Natural killer cell treated with Interleukin-12 subunit alpha and Interleukin-12 subunit beta and Interleukin-15 and Interleukin-18, amount 100 ng/mL, for 72 hours (primary cell): ENCODE measurements around the gene MED26. TPM values are rescaled to one million over a fixed set of nuclear protein-coding genes. Genes with fewer than 3 reads are reported as not detected.
A peak's percentile ranks its signal among the peaks of the same experiment; 100 is the strongest.
"Not testable (repeated sequence)": the region's sequence is repeated elsewhere in the genome, so short reads cannot be mapped to it uniquely, and the experiment has no call there.

Experiments used
- ATAC-seq, 2 donors: fragments of 150-1000 bp; cut with Tn5 transposase in 1 of 2; sonication (Bioruptor Pico), chemical (Tn5 transposase) in 1 of 2; 2 replicates each; pipeline ENCODE4 v1.10.0; 2021
- DNase-seq: peaks from one replicate; pipeline ENCODE4 v3.0.0; 2022; ENCODE audit warnings: low spot score
- H3K27ac Mint-ChIP-seq, 2 donors: 1 replicate in 1 of 2; 2 replicates in 1 of 2; pipeline ENCODE4 v1.8.0; 2022; ENCODE audit warnings: mixed read lengths in 2 of 2, mild to moderate bottlenecking in 1 of 2, moderate library complexity in 1 of 2
- H3K27me3 Mint-ChIP-seq, 2 donors: 1 replicate in 1 of 2; 2 replicates in 1 of 2; pipeline ENCODE4 v1.8.0; 2022; ENCODE audit warnings: mixed read lengths in 2 of 2
- H3K36me3 Mint-ChIP-seq: one replicate; pipeline ENCODE4 v1.8.0; 2022; ENCODE audit warnings: mixed read lengths
- H3K4me1 Mint-ChIP-seq, 2 donors: 1 replicate in 1 of 2; 2 replicates in 1 of 2; pipeline ENCODE4 v1.8.0; 2022; ENCODE audit warnings: low read depth in 2 of 2, mixed read lengths in 2 of 2, mild to moderate bottlenecking in 1 of 2
- H3K4me3 Mint-ChIP-seq: one replicate; pipeline ENCODE4 v1.8.0; 2022; ENCODE audit warnings: mixed read lengths
- H3K9me3 Mint-ChIP-seq: 2 replicates; pipeline ENCODE4 v1.8.0; 2022; ENCODE audit warnings: mixed read lengths
- total RNA-seq, 2 donors: library from RNA; stranded (reverse); gene quantifications; one replicate each; pipeline ENCODE4 v1.2.3, GENCODE V29; 2022

The MED26 gene
- total RNA-seq, 2 donors from 2014 or later, result 15.5 to 28.1 TPM

DNA sequence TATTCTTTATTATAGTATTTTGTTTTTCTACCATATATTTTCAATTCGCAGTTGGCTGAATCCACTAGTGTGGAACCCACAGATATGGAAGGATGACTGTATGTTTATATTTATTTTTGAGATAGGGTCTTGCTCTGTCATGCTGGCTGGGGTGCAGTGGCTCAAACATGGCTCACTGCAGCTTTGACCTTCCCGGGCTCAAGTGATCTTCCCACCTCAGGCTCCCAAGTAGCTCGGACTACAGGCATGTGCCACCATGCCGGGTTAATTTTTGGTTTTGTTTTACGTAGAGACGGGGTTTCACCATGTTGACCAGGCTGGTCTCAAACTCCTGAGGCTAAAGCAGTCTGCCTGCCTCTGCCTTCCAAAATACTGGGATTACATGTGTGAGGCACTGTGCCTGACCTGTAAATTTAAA lies 65.4 kb downstream of the MED26 start:
- Mint-ChIP-seq H3K27me3 (no peaks in the 10 kb centered on the region), H3K36me3 (peaks cover 28% of the 10 kb centered on the region), H3K4me1 (peaks cover 9 to 16% of the 10 kb centered on the region in 2 donors), H3K27ac (no peak overlapping the region), H3K9me3 (no peaks in the 10 kb centered on the region), H3K4me3 (no peak overlapping the region)
- ATAC-seq (no peak), DNase-seq (no peak)

DNA sequence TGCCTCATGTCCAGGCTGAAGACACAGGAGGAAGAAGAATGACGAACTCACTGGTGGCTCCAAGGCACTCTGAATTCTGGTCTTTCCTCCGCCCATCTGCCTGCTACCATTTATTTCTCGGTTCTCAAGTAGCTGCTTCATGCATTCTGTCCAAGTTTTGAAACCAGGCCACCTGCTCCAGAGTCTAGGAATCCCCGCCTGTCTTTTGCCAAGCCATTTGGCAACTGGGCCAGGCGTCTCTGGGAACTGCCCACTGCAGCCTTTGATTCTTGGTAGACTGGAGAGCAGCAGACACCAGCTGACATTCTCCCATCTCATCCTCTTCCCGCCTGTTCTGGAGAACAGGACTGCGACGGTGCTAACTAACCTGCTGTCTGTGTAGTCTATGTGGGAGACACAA lies 66.6 kb downstream of the MED26 start:
- H3K9me3 Mint-ChIP-seq, result no peaks in the 10 kb centered on the region
- DNase-seq (no peak), ATAC-seq (no peak)
- H3K4me3 Mint-ChIP-seq, result no peak overlapping the region
- no peaks in the 10 kb centered on the region for H3K27me3 Mint-ChIP-seq
- no peak overlapping the region for H3K27ac Mint-ChIP-seq
- H3K36me3 Mint-ChIP-seq, result peaks cover 23% of the 10 kb centered on the region
- H3K4me1 Mint-ChIP-seq, result peaks cover 3 to 11% of the 10 kb centered on the region in 2 donors

GRCh38 chr19:16559780-16560276 lies 68.2 kb downstream of the MED26 start:
- H3K9me3 Mint-ChIP-seq, result no peaks in the 10 kb centered on the region
- DNase-seq, result no peak
- H3K27me3 Mint-ChIP-seq, result no peaks in the 10 kb centered on the region
- no peak overlapping the region for H3K4me3 Mint-ChIP-seq
- ATAC-seq, result no peak
- peaks cover 19% of the 10 kb centered on the region for H3K36me3 Mint-ChIP-seq
- peaks cover 0 to 4% of the 10 kb centered on the region in 2 donors for H3K4me1 Mint-ChIP-seq
- H3K27ac Mint-ChIP-seq, result no peak overlapping the region

GRCh38 chr19:16554776-16555175 lies 73.2 kb downstream of the MED26 start:
- Mint-ChIP-seq H3K4me1 (peaks cover 2 to 5% of the 10 kb centered on the region in 2 donors), H3K36me3 (peaks cover 3% of the 10 kb centered on the region), H3K27ac (peak overlapping the region in 1 of 2 donors; percentile 72), H3K4me3 (no peak overlapping the region), H3K27me3 (no peaks in the 10 kb centered on the region), H3K9me3 (no peaks in the 10 kb centered on the region)
- no peak for ATAC-seq
- no peak for DNase-seq

DNA sequence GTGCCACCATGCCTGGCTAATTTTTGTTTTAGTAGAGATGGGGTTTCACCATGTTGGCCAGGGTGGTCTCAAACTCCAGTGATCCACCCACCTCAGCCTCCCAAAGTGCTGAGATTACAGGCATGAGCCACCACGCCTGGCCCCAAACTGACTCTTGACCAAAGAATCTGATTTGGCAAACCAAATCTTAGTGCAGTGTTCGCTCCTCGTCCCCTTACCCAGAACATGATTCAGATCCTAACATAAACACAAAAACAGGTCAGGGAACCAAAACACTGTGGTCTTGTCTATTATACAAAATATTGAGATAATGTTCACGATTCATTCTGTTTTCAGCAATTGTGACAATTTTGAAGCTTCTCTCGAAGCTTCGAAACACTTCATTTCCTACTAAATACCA lies 76.1 kb downstream of the MED26 start:
- not testable (repeated sequence) for H3K4me1 Mint-ChIP-seq, H3K4me3 Mint-ChIP-seq, DNase-seq, ATAC-seq, H3K9me3 Mint-ChIP-seq, H3K36me3 Mint-ChIP-seq, H3K27ac Mint-ChIP-seq, H3K27me3 Mint-ChIP-seq

GRCh38 chr19:16548956-16549355 lies 79.0 kb downstream of the MED26 start:
- Mint-ChIP-seq H3K36me3 (no peaks in the 10 kb centered on the region), H3K4me3 (no peak overlapping the region), H3K9me3 (no peaks in the 10 kb centered on the region), H3K27ac (no peak overlapping the region), H3K4me1 (peaks cover 7 to 10% of the 10 kb centered on the region in 2 donors), H3K27me3 (no peaks in the 10 kb centered on the region)
- no peak for DNase-seq
- no peak for ATAC-seq

- peak overlapping the region in 1 of 2 donors; percentile 17 for H3K27ac Mint-ChIP-seq
- no peaks in the 10 kb centered on the region for H3K27me3 Mint-ChIP-seq
- no peaks in the 10 kb centered on the region for H3K36me3 Mint-ChIP-seq
- H3K4me1 Mint-ChIP-seq, result peaks cover 23 to 26% of the 10 kb centered on the region in 2 donors
- H3K4me3 Mint-ChIP-seq, result no peak overlapping the region
- no peak for DNase-seq
- H3K9me3 Mint-ChIP-seq, result no peaks in the 10 kb centered on the region
- ATAC-seq, result no peak
Observed at GRCh38 chr19:16544473-16545231, 83.4 kb downstream of the MED26 start.

DNA sequence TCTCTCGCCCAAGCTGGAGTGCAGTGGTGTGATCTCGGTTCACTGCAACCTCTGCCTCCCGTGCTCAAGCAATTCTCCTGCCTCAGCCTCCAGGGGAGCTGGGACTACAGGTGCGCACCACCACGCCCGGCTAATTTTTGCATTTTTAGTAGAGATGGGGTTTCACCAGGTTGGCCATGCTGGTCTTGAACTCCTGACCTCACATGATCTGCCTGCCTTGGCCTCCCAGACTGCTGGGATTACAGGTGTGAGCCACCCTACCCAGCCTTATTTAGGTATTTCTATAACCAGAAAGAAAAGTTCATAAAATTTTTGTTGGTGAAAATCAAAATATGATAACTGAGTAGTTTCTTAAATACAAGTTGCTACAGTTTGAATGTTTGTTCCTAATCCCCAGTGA lies 84.3 kb downstream of the MED26 start:
- not testable (repeated sequence) for ATAC-seq, H3K9me3 Mint-ChIP-seq, DNase-seq, H3K27me3 Mint-ChIP-seq, H3K36me3 Mint-ChIP-seq
- Mint-ChIP-seq H3K4me1 (peaks cover 29 to 33% of the 10 kb centered on the region in 2 donors), H3K4me3 (peak overlapping the region; percentile 92), H3K27ac (peak overlapping the region; percentile 73 to 91)

DNA sequence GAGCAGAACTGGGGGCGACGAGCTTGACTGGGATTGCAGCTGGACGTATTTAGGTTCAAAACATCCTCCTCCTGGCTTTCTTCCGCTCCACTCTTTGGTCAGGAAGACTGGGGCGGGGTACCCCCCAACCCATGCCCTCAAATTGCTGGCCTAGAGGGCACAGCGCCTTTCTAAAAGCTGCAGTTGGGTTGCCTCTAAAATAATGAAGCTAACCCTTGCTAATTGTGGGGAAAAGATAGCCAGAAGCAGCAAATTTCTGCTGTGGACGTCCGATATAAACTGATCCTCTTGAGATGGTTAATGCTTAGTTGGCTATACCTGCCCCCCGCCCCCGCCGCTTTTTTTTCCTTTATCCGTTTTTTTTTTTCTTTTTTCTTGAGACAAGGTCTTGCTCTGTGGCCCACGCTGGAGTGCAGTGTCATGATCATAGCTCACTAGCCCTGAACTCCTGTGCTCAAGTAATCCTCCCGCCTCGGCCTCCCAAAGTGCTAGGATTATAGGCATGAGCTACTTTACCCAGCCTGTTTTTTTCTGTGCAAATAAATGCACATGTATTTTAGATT lies 85.0 kb downstream of the MED26 start:
- H3K4me1 Mint-ChIP-seq, result peaks cover 36 to 40% of the 10 kb centered on the region in 2 donors

GRCh38 chr19:16542045-16542909 lies 85.7 kb downstream of the MED26 start, which contains the start of gene CHERP:
Gene CHERP (minus strand): TSS chr19:16542437. CDS start chr19:16542378, 59 bp downstream.
- Mint-ChIP-seq H3K4me1 (peaks cover 42 to 47% of the 10 kb centered on the region in 2 donors), H3K9me3 (no peaks in the 10 kb centered on the region), H3K27ac (peak within 1 kb of the TSS; percentile 73 to 91), H3K4me3 (peak within 1 kb of the TSS; percentile 92), H3K36me3 (no peaks in the 10 kb centered on the region), H3K27me3 (no peaks in the 10 kb centered on the region)
- ATAC-seq, result peak; percentile 93 to 95
- peak; percentile 95 for DNase-seq

More for the DNA sequence above, 85.0 kb downstream of the MED26 start:
- Mint-ChIP-seq H3K4me3 (peak overlapping the region; percentile 92), H3K27me3 (no peaks in the 10 kb centered on the region), H3K9me3 (no peaks in the 10 kb centered on the region), H3K36me3 (no peaks in the 10 kb centered on the region), H3K27ac (peak overlapping the region; percentile 73 to 91)
- ATAC-seq, result no peak
- no peak for DNase-seq

GRCh38 chr19:16541526-16542044 lies 86.4 kb downstream of the MED26 start:
- Mint-ChIP-seq H3K4me1 (peaks cover 45 to 48% of the 10 kb centered on the region in 2 donors), H3K27me3 (no peaks in the 10 kb centered on the region), H3K4me3 (peak overlapping the region; percentile 91), H3K9me3 (no peaks in the 10 kb centered on the region), H3K27ac (peak overlapping the region; percentile 73 to 84), H3K36me3 (no peaks in the 10 kb centered on the region)
- DNase-seq (no peak), ATAC-seq (peak in 1 of 2 donors; percentile 1)

DNA sequence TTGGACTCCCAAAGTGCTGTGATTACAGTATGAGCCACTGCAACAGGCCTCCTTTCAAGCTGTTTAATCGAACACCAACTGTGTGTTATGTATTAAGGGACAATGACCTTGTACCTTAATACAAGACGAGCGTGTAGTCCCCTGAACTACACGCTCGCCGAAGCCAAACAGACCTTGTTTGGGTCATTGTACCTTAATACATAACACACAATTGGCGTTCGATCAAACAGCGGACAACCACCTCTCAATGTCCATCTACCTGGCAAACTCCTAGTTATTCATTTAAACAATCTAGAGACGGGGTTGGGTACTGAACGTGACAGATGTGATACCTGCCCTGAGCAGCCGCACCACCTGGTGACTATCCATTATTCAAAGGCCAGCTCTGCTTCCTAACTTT lies 87.1 kb downstream of the MED26 start:
- no peak for DNase-seq
- ATAC-seq, result no peak
- Mint-ChIP-seq H3K27ac (peak overlapping the region; percentile 73 to 84), H3K36me3 (no peaks in the 10 kb centered on the region), H3K27me3 (no peaks in the 10 kb centered on the region), H3K4me3 (peak overlapping the region; percentile 91), H3K4me1 (peaks cover 47 to 48% of the 10 kb centered on the region in 2 donors), H3K9me3 (no peaks in the 10 kb centered on the region)

DNA sequence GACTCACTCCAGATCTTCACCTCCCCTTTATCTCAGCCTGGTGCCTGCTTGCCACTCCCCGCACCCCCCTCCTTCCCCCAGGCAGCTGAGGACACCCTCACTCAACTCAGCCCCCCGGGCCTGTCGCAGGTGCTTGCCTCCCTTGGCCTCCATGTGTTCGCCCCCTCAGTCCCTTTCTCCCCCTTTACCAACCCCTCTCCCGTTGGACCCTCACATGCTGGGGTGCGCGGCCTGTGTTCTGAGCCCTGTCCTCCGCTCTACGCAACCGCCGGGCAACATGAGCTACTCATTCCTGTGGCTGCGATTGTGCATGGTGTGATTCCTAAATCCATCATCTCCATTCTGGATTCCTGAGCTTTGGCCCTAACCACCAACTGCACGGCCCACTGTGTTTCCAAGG lies 90.9 kb downstream of the MED26 start:
- no peak for ATAC-seq
- Mint-ChIP-seq H3K9me3 (no peaks in the 10 kb centered on the region), H3K27me3 (no peaks in the 10 kb centered on the region), H3K36me3 (no peaks in the 10 kb centered on the region), H3K4me3 (no peak overlapping the region), H3K27ac (no peak overlapping the region), H3K4me1 (peaks cover 33 to 38% of the 10 kb centered on the region in 2 donors)
- DNase-seq, result no peak
